TTC549 (cell line): ENCODE measurements around the gene TSEN34.
"Not testable (repeated sequence)": the region's sequence is repeated elsewhere in the genome, so short reads cannot be mapped to it uniquely, and the experiment has no call there.

Experiments
- FAIRE-seq: peaks from 2 replicates; lab custom pipeline; 2012; peaks lifted over from hg19 to GRCh38; lab: Jason Lieb, UNC

The TSEN34 gene

DNA sequence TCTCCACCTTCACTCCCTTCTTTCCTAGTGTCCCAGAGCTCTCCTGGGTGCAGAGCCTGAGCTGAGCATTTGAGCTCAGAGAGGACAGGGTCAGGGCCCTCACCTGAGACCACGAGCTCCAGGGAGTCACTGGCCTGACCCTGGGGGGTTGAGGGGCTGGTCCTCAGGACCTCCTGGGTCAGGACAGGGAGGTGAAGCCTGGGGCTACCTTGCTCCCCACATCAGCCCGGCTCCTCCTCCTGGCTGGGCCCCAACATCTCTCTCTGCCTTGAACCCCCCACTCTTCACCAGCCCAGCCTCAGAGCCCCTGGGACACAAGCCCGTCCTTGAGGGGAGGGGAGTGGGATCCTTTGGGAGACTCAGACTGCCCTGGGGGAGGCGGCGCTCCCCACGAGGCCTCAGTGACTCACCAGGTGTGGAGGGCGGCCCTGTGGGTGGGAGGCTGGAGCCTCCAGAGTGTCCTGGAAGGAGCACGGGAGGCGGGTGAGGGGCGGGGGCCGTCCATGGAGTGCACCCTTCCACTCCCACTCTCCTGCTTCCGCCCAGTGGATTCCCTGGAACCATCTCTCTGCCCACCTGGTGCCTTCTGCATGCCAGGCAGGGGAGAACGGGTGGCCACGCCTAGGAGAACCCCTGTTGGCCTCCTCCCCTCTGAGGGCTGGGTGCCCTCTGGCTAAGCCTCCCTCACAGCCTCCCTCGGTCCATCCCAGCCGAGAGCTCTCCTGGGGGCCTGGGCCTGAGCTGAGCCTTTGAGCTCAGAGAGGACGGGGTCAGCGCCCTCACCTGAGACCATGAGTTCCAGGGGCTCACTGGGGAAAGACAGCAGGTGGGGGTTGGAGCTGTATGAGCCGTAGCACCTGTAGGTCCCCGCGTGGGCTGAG lies 48.6 kb downstream of the TSEN34 start:
- not testable (repeated sequence) for FAIRE-seq

DNA sequence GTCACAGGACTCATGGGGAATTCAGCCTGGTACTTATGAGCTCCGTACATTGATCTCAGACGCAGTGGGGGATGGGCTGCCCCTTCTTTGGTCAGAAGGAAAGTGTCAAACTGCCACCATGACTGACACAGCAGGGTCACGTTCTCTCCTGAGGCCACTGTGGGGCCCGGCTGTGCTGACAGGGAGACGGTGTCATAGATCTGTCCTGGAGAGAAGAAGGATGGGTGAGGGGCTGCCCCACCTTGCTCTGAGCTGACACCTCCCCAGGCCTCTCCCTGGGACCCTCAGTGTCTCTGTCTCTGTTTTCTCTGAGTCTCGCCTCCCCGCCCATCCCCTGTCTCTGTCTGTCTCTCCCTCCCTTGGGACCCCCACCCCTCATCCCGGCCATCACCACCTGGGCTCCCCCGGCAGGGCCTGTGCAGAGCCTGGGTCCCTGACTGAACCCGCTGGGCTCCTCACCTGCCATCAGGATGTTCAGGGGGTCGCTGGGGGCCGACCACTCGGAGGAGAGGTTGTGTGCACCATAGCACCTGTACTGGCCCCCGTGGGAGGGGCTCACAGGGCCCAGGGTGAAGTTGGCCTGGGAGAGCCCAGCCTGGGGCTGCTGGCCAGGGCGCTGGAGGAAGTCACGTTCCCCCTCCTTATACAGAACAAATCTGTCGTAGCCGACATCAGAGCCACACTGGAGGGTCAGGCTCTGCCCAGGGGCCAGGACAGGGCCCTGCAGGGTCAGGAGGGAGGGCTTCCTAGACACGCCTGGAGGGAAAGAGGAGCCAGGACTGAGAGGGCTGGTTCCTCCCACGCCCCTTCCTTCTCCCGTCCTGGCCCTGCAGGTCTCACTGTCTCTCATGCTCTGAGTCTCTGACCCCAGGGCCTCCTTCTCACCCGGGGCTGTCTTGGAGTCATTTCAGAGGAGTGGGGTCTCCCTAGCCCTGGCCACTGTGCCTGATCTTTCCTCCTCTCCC lies 49.5 kb downstream of the TSEN34 start:
- FAIRE-seq, result not testable (repeated sequence)

DNA sequence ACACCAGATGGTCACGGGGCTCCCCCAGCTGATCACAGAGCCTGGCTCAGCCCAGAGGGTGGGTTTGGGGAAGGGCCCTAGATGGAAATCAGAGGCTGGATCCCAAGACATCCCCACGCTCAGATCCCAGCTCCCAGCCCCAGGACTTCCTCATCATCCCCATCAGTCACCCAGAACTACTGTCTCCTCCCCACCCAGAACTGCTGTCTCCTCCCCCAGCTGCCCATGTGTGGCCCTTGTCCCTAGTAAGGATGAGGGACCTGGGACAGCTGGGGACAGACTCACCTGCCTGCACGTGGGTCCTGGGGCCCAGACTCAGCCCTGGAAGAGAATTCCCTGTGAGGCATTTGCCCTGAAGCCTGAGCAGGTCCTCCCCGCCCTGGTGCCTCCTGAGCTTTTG lies 51.1 kb downstream of the TSEN34 start:
- not testable (repeated sequence) for FAIRE-seq

DNA sequence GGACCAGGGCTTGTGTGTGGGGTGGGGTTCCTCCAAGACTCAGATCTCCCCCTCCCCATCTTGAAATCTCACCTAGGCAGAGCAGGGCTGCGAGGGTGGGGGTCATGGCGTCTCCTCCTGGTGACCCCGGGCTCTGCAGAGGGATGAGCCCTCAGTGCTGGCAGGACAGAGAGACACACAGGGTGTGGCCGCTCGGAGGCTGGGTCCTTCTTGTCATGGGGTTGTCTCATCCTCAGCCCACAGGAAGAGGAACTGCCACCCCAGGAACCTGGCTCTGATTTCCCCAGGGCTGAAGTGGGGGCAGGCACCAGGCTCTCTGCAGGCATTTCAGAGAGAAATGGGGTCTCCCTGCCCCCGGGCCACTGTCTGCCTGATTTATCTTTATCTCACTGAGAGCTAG lies 51.5 kb downstream of the TSEN34 start, which contains the start of gene LILRA6:
TSS of gene LILRA6 (minus strand) at position 145 of the 400 bp plus-strand sequence.
- not testable (repeated sequence) for FAIRE-seq

DNA sequence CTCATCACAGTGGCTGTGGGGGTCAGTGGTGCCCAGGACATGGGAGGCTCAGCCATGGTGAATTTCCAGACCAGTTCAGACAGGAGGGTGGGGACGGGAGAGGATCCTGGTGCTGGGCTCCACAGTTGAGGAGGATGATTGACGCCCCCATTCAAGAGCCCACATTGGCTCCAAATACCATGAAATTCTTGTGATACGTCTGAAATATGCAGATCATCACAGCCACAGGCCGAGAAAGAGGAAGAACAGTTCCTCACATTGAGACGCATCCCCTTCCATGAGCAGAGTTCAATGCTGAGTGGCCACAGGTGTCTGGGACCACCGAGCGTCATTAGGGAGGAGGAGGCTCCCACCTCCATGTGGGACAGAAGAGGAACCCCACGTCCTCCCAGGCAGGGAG lies 52.7 kb downstream of the TSEN34 start:
- not testable (repeated sequence) for FAIRE-seq
